Fibroblast of lung (primary cell): ENCODE measurements around the gene CRYBG2.

Experiments
- EZH2 ChIP-seq: IDR thresholded peaks from 2 replicates; pipeline ENCODE4 v1.5.1; 2012; ENCODE audit warnings: low read length, control low read depth, mild to moderate bottlenecking; ENCODE audit errors: missing control alignments
- TF ChIP-seq, protein P1 (sequence below), 2 donors: IDR thresholded peaks in 1 of 2; conservative IDR thresholded peaks in 1 of 2; 1 replicate in 1 of 2; 2 replicates in 1 of 2; pipeline ENCODE4 v1.5.1; 2011 to 2012; ENCODE audit warnings: low read length in 2 of 2, control low read depth in 1 of 2, inconsistent platforms in 1 of 2, low read depth in 1 of 2, mild to moderate bottlenecking in 1 of 2

DNA sequence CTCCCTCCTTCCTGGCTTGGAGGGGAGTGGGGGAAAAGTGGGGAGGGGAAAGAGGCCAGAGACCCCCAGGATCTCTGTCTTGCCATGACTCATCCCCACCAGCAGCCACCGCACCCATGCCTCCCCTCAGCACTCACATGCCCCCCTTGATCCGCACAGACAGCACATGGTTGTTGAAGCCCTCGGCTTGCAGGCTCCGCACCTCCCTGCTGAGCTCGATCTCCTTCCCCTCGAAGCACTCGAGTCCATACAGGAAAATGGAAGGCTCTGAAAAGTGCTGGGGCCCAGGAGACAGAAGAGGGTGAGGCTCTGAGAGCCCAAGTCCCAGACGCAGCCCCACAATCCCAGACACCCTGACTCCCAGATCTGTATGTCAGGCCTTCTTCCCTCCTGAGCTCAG is 25.3 kb downstream of the CRYBG2 start:
- TF ChIP-seq, protein P1, sequence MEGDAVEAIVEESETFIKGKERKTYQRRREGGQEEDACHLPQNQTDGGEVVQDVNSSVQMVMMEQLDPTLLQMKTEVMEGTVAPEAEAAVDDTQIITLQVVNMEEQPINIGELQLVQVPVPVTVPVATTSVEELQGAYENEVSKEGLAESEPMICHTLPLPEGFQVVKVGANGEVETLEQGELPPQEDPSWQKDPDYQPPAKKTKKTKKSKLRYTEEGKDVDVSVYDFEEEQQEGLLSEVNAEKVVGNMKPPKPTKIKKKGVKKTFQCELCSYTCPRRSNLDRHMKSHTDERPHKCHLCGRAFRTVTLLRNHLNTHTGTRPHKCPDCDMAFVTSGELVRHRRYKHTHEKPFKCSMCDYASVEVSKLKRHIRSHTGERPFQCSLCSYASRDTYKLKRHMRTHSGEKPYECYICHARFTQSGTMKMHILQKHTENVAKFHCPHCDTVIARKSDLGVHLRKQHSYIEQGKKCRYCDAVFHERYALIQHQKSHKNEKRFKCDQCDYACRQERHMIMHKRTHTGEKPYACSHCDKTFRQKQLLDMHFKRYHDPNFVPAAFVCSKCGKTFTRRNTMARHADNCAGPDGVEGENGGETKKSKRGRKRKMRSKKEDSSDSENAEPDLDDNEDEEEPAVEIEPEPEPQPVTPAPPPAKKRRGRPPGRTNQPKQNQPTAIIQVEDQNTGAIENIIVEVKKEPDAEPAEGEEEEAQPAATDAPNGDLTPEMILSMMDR (conservative IDR thresholded peaks at IDR 0.05 in 1 of 2, IDR thresholded peaks at IDR 0.05 in 1 of 2; ENCODE audit: low read depth in 1 of 2, low read length in 2 of 2) = no peak
- TF ChIP-seq EZH2 = no peak
